HFF-Myc (cell line): Measurements from ENCODE around the gene C1QTNF5.

Experiments
- DNase-seq: peaks from one replicate; pipeline ENCODE4 v3.0.0-alpha.2; 2011; ENCODE audit warnings: low read depth; ENCODE audit errors: extremely low read depth
- H3K4me3 ChIP-seq: replicated peaks from 2 replicates; pipeline ENCODE4 v1.5.1; 2011; ENCODE audit warnings: low read depth, mild to moderate bottlenecking, control low read depth, low read length
- CTCF ChIP-seq: IDR thresholded peaks from 2 replicates; pipeline ENCODE4 v1.5.1; 2012; ENCODE audit warnings: mild to moderate bottlenecking, low read depth, low read length, control low read depth; ENCODE audit errors: missing control alignments

Gene C1QTNF5

GRCh38 chr11:119355091-119355843 lies 14.6 kb upstream of the C1QTNF5 start:
- TF ChIP-seq CTCF = no peak
- H3K4me3 ChIP-seq = no peak overlapping the region
- no peak for DNase-seq

- no peak for TF ChIP-seq CTCF
- no peak overlapping the region for H3K4me3 ChIP-seq
- DNase-seq = no peak
Observed at GRCh38 chr11:119352857-119353260, 12.2 kb upstream of the C1QTNF5 start.

- H3K4me3 ChIP-seq = no peak overlapping the region
- TF ChIP-seq CTCF = no peak
Observed at GRCh38 chr11:119351232-119351631, 10.5 kb upstream of the C1QTNF5 start.

GRCh38 chr11:119350302-119350701 lies 9.6 kb upstream of the C1QTNF5 start:
- no peak overlapping the region for H3K4me3 ChIP-seq
- DNase-seq = no peak
- TF ChIP-seq CTCF = no peak

More at GRCh38 chr11:119351232-119351631, 10.5 kb upstream of the C1QTNF5 start:
- no peak for DNase-seq

- H3K4me3 ChIP-seq = no peak overlapping the region
- no peak for DNase-seq
- TF ChIP-seq CTCF = no peak
Observed at GRCh38 chr11:119347940-119348605, 7.4 kb upstream of the C1QTNF5 start.

DNA sequence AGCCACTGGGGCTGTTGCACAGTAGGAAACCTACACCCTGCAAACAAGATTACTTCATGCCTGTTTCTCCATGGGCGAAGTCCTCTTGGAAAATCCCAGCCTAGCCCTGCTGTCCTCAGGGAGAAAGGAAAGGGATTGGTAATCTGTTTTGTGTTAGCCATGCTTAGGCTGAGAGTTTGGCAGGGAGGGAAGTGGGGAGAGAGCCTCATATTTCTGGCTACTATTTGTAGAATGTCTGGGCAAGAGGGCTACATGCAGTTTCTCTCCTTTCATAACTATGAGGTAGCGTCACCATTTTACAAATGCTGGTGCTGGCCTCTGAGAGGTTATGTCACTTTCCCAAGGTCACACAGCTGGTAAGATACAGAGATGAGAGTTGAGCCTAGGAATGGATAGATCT lies 6.6 kb upstream of the C1QTNF5 start:
- DNase-seq = no peak
- H3K4me3 ChIP-seq = no peak overlapping the region
- no peak for TF ChIP-seq CTCF
